Fibroblast of lung (primary cell): Measurements from ENCODE around the gene MREG. TPM values are rescaled to one million over a fixed set of nuclear protein-coding genes. Genes with fewer than 3 reads are reported as not detected.
A peak's percentile ranks its signal among the peaks of the same experiment; 100 is the strongest.

Experiments used
- DNase-seq, 2 donors: peaks; one replicate each; pipeline versions ENCODE4 v3.0.0 to v3.0.0-alpha.2; 2010; ENCODE audit warnings: low read depth in 2 of 2
- H2AFZ ChIP-seq: 2 replicates; pipeline ENCODE4 v1.5.1; 2012; ENCODE audit warnings: low read length, control low read depth, inconsistent platforms
- H3K27ac ChIP-seq: 2 replicates; pipeline ENCODE4 v1.5.1; 2011; ENCODE audit warnings: low read length, control low read depth; ENCODE audit not compliant: insufficient read depth
- H3K27me3 ChIP-seq: 2 replicates; pipeline ENCODE4 v1.5.1; 2011; ENCODE audit warnings: mild to moderate bottlenecking, low read length; ENCODE audit not compliant: control insufficient read depth, insufficient read depth
- H3K36me3 ChIP-seq: 2 replicates; pipeline ENCODE4 v1.5.1; 2011; ENCODE audit warnings: low read length; ENCODE audit not compliant: control insufficient read depth, insufficient read depth
- H3K4me1 ChIP-seq: 2 replicates; pipeline ENCODE4 v1.5.1; 2011; ENCODE audit warnings: low read length; ENCODE audit not compliant: control insufficient read depth, insufficient read depth; ENCODE audit errors: extremely low read depth
- H3K4me2 ChIP-seq: 2 replicates; pipeline ENCODE4 v1.5.1; 2011; ENCODE audit warnings: low read length, control low read depth; ENCODE audit not compliant: insufficient read depth; ENCODE audit errors: extremely low read depth
- H3K4me3 ChIP-seq, 4 experiments: fragments of 200-600 bp in 1 of 4; sonication (generic) in 1 of 4; replicated peaks in 1 of 4; 2 replicates each; pipeline ENCODE4 v1.5.1; 2011 to 2016; ENCODE audit warnings: low read length in 4 of 4, low read depth in 3 of 4, mild to moderate bottlenecking in 3 of 4, control low read depth in 2 of 4, inconsistent platforms in 1 of 4, mixed read lengths in 1 of 4; ENCODE audit not compliant: insufficient read depth in 1 of 4; ENCODE audit errors: control extremely low read depth in 1 of 4
- H3K79me2 ChIP-seq: 2 replicates; pipeline ENCODE4 v1.5.1; 2012; ENCODE audit warnings: mild to moderate bottlenecking, low read length, inconsistent platforms; ENCODE audit not compliant: control insufficient read depth, insufficient read depth
- H3K9ac ChIP-seq: 2 replicates; pipeline ENCODE4 v1.5.1; 2011; ENCODE audit warnings: mild to moderate bottlenecking, low read length, control low read depth; ENCODE audit not compliant: insufficient read depth
- H3K9me3 ChIP-seq: 2 replicates; pipeline ENCODE4 v1.5.1; 2012; ENCODE audit warnings: low read depth, low read length; ENCODE audit not compliant: control insufficient read depth, insufficient read depth
- H4K20me1 ChIP-seq: 2 replicates; pipeline ENCODE4 v1.5.1; 2011; ENCODE audit warnings: low read length; ENCODE audit not compliant: control insufficient read depth, insufficient read depth; ENCODE audit errors: extremely low read depth
- CTCF ChIP-seq, 2 donors: IDR thresholded peaks in 1 of 2; conservative IDR thresholded peaks in 1 of 2; 1 replicate in 1 of 2; 2 replicates in 1 of 2; pipeline ENCODE4 v1.5.1; 2011 to 2012; ENCODE audit warnings: low read length in 2 of 2, control low read depth in 1 of 2, inconsistent platforms in 1 of 2, low read depth in 1 of 2, mild to moderate bottlenecking in 1 of 2
- EZH2 ChIP-seq: IDR thresholded peaks from 2 replicates; pipeline ENCODE4 v1.5.1; 2012; ENCODE audit warnings: low read length, control low read depth, mild to moderate bottlenecking; ENCODE audit errors: missing control alignments
- polyA plus RNA-seq, 2 donors: library from polyadenylated mRNA; depleted of rRNA in 1 of 2; stranded (reverse) in 1 of 2; unstranded in 1 of 2; fragments of >200 nt; gene quantifications; 2 replicates each; pipeline ENCODE4 v1.2.1, GENCODE V29; 2011 to 2012; ENCODE audit warnings: missing spikeins in 1 of 2
- total RNA-seq: library from RNA; depleted of rRNA; stranded (reverse); fragments of >200 nt; gene quantifications from 2 replicates; pipeline ENCODE4 v1.2.1, GENCODE V29; 2014

The MREG gene
- total and polyA plus RNA-seq, 2 donors (not counting 1 experiment from before 2014, with no cell fraction given): 2.4 to 3.5 TPM

DNA sequence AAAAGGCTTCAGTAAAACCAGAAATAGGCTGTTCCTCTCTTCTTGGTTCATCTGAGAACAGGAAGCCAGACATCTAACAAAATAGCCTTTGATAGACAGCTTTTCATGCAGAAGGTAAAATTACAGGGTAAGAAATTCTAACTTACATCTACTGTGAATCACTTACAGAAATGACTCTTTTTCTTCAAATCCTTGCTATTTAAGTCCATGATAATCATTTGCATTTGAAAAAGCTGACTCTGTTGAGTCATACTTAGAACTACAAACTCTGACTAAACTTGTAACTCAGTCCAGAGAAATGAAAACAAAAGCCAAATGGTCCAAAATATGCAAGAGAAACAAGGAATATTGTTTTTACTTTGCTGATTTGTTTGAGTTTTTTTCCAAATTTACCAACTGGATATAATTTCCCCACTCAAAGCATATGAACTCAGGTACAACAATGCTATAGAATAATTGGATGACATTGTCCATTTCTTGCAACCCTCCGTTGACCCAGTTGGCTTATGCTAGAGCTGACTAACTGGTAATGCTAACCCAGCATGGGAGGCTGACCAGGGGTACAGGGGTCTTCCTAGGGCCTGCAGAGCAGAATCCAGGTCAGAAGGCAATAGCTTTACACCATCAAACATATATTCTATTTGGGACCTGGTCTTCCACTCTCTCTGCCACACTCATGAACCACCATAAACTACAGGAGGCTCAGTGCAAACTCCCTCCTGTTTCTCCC, 18.8 kb upstream of the MREG start:
- TF ChIP-seq EZH2 (no peak), CTCF (conservative IDR thresholded peaks at IDR 0.05 in 1 of 2, IDR thresholded peaks at IDR 0.05 in 1 of 2; ENCODE audit: low read depth in 1 of 2, low read length in 2 of 2) (no peak)
- H3K79me2 ChIP-seq: no peaks in the 10 kb centered on the region
- peak overlapping the region; percentile 55 for H3K27ac ChIP-seq
- no peaks in the 10 kb centered on the region for H4K20me1 ChIP-seq
- H3K4me1 ChIP-seq: peaks cover 9% of the 10 kb centered on the region
- no peak overlapping the region for H2AFZ ChIP-seq
- H3K4me2 ChIP-seq: peak overlapping the region; percentile 62
- no peaks in the 10 kb centered on the region for H3K9me3 ChIP-seq
- no peak overlapping the region for H3K9ac ChIP-seq
- H3K4me3 ChIP-seq: no peak overlapping the region
- no peaks in the 10 kb centered on the region for H3K36me3 ChIP-seq
- no peaks in the 10 kb centered on the region for H3K27me3 ChIP-seq
- DNase-seq: peak; percentile 85 to 90

DNA sequence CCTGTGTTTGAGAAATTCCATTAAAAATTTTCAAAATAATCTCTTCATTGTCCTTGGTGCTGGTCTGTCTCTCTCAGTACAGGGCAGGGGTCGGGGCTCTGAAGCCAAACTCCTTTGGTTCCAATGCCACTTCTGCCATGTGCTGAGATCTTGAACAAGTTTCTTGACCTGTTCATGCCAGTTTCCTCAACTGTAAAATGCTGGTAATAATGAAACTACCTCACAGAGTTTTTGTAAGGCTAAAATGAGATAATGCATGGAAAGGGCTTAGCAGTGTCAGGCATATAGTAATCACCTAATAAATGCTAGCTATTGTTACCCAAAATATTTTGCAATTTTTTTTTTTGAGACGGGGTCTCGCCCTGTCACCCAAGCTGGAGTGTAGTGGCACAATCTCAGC, 16.9 kb upstream of the MREG start:
- TF ChIP-seq EZH2 (no peak), CTCF (conservative IDR thresholded peaks at IDR 0.05 in 1 of 2, IDR thresholded peaks at IDR 0.05 in 1 of 2; ENCODE audit: low read depth in 1 of 2, low read length in 2 of 2) (no peak)

DNA sequence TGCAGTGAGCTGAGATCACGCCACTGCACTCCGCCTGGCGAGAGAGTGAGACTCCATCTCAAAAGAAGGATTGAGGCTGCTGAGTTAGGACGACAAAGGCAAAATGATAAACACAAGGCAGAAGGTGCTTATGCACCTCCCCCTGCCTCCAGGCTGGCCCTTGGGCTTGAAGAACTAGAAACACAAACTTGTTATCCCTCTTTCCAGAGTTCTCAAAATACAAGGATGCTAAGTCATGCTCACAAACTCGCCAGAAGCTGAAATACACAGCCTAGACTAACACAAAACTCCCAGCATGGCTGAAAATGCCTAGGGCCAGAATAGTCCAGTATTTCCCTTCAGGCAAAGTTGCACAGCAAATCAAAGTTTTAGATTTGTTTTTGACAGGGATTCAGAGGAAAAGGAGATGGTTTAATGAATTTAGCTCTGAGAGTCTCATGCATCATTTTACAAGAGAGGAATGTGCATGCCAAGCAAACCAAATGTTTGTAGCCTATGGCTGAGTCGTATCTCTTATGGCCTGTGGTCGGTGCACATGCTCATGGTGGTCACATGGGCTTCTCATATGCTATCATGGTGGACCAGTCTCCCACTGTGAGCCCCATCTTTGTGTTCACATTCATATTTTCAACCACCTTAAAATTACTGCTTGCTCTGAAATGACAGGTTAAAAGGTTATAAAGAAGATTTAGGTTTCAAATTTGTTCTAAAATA, 16.2 kb upstream of the MREG start:
- peaks cover 9% of the 10 kb centered on the region for H3K4me1 ChIP-seq
- peak overlapping the region; percentile 7 for H3K27ac ChIP-seq

More for the DNA sequence above, 16.9 kb upstream of the MREG start:
- no peak overlapping the region for H3K27ac ChIP-seq
- no peaks in the 10 kb centered on the region for H4K20me1 ChIP-seq
- no peak overlapping the region for H3K9ac ChIP-seq
- H2AFZ ChIP-seq: no peak overlapping the region
- no peaks in the 10 kb centered on the region for H3K27me3 ChIP-seq
- H3K36me3 ChIP-seq: no peaks in the 10 kb centered on the region
- no peak for DNase-seq
- H3K4me1 ChIP-seq: peaks cover 9% of the 10 kb centered on the region
- H3K4me3 ChIP-seq: no peak overlapping the region
- H3K9me3 ChIP-seq: no peaks in the 10 kb centered on the region
- no peak overlapping the region for H3K4me2 ChIP-seq
- no peaks in the 10 kb centered on the region for H3K79me2 ChIP-seq

More for the DNA sequence above, 16.2 kb upstream of the MREG start:
- Histone ChIP-seq H3K4me2 (no peak overlapping the region), H3K27me3 (no peaks in the 10 kb centered on the region), H3K9me3 (no peaks in the 10 kb centered on the region), H2AFZ (no peak overlapping the region), H3K9ac (no peak overlapping the region), H3K4me3 (no peak overlapping the region), H3K79me2 (no peaks in the 10 kb centered on the region), H4K20me1 (no peaks in the 10 kb centered on the region), H3K36me3 (no peaks in the 10 kb centered on the region)
- DNase-seq: peak in 1 of 2 donors; percentile 36
- TF ChIP-seq CTCF (conservative IDR thresholded peaks at IDR 0.05 in 1 of 2, IDR thresholded peaks at IDR 0.05 in 1 of 2; ENCODE audit: low read depth in 1 of 2, low read length in 2 of 2) (no peak), EZH2 (no peak)
